GM12878 (cell line): ENCODE results near the gene BRI3BP. TPM values are rescaled to one million over a fixed set of nuclear protein-coding genes. Genes with fewer than 3 reads are reported as not detected.

Experiments used
- ATAC-seq: fragments of 200-7000 bp; cut with Tn5 transposase; 3 replicates; pipeline ENCODE4 v1.9.1; 2020; ENCODE audit warnings: mild to moderate bottlenecking, moderate library complexity
- BruUV-seq: library from RNA; stranded (reverse); fragments of 400-500 nt; replicated peaks from 2 replicates; lab custom pipeline; 2021; lab: Mats Ljungman, UMichigan
- CTCF ChIA-PET: fragments of 300-600 bp; sonication (Branson Sonifier 250); formaldehyde crosslinking; extraction: SDS; loops from one replicate; lab custom pipeline; 2021; ENCODE audit warnings: inconsistent platforms; lab: Yijun Ruan, JAX
- POLR2A ChIA-PET: fragments of 350-600 bp; formaldehyde crosslinking; extraction: SDS; loops from one replicate; lab custom pipeline; 2021; ENCODE audit warnings: inconsistent platforms; lab: Charles Lee
- RAD21 ChIA-PET: fragments of 300-600 bp; sonication (Branson Sonifier 250); formaldehyde crosslinking; loops from one replicate; lab custom pipeline; 2023; ENCODE audit warnings: antibody characterized with exemption; ENCODE audit not compliant: unreplicated experiment; lab: Charles Lee
- SMC1A ChIA-PET: fragments of 300-600 bp; sonication (Branson Sonifier 250); formaldehyde crosslinking; loops from one replicate; lab custom pipeline; 2023; ENCODE audit not compliant: unreplicated experiment, uncharacterized antibody; lab: Charles Lee
- DNase-seq: peaks from one replicate; pipeline ENCODE4 v3.0.0-alpha.2; 2011; ENCODE audit warnings: low read depth, low spot score
- FAIRE-seq: peaks from 3 replicates; lab custom pipeline; 2011; peaks lifted over from hg19 to GRCh38; lab: Jason Lieb, UNC
- H2AFZ ChIP-seq: 2 replicates; pipeline ENCODE4 v1.6.0; 2011; ENCODE audit warnings: low read depth, low read length, control low read depth; ENCODE audit not compliant: control insufficient read depth
- H3K27ac ChIP-seq: 2 replicates; pipeline ENCODE4 v1.5.1; 2011; ENCODE audit warnings: control low read depth; ENCODE audit not compliant: control insufficient read depth, insufficient read depth
- H3K27me3 ChIP-seq, 2 experiments: replicated peaks in 1 of 2; 2 replicates each; pipeline versions ENCODE4 v1.6.0 to v1.6.1; 2011; ENCODE audit warnings: low read length in 1 of 2; ENCODE audit not compliant: control insufficient read depth in 2 of 2, insufficient read depth in 2 of 2
- H3K36me3 ChIP-seq, 2 experiments: 2 replicates each; pipeline ENCODE4 v1.5.1; 2011; ENCODE audit warnings: low read length in 1 of 2; ENCODE audit not compliant: control insufficient read depth in 2 of 2, insufficient read depth in 2 of 2
- H3K4me1 ChIP-seq: 2 replicates; pipeline ENCODE4 v1.6.1; 2011; ENCODE audit warnings: mild to moderate bottlenecking, low read length, moderate library complexity, mixed read lengths; ENCODE audit not compliant: control insufficient read depth, insufficient read depth
- H3K4me2 ChIP-seq: 2 replicates; pipeline ENCODE4 v1.6.0; 2011; ENCODE audit warnings: control low read depth; ENCODE audit not compliant: control insufficient read depth, insufficient read depth
- H3K4me3 ChIP-seq: fragments of 200-600 bp; sonication (generic); 2 replicates; pipeline ENCODE4 v1.5.1; 2016
- H3K79me2 ChIP-seq: 2 replicates; pipeline ENCODE4 v1.6.0; 2011; ENCODE audit warnings: low read length; ENCODE audit not compliant: control insufficient read depth, insufficient read depth
- H3K9ac ChIP-seq: 2 replicates; pipeline ENCODE4 v1.8.0; 2011; ENCODE audit warnings: low read length, control low read depth, mixed read lengths; ENCODE audit not compliant: control insufficient read depth, insufficient read depth
- H3K9me3 ChIP-seq: replicated peaks from 3 replicates; pipeline ENCODE4 v1.5.1; 2011; ENCODE audit warnings: mild to moderate bottlenecking, low read length; ENCODE audit not compliant: control insufficient read depth, insufficient read depth
- H4K20me1 ChIP-seq: 2 replicates; pipeline ENCODE4 v1.6.0; 2011; ENCODE audit not compliant: control insufficient read depth, insufficient read depth
- ETV6 ChIP-seq, 2 experiments: fragments of 450-650 bp in 1 of 2; IDR thresholded peaks in 1 of 2; conservative IDR thresholded peaks in 1 of 2; 2 replicates each; pipeline ENCODE4 v1.6.1; 2014; ENCODE audit warnings: antibody characterized with exemption in 1 of 2, borderline replicate concordance in 1 of 2, low read depth in 1 of 2, mild to moderate bottlenecking in 1 of 2, moderate library complexity in 1 of 2
- RELB ChIP-seq: fragments of 450-650 bp; IDR thresholded peaks from 2 replicates; pipeline ENCODE4 v1.6.1; 2017; ENCODE audit warnings: low read depth, mild to moderate bottlenecking, moderate library complexity
- SMARCA5 ChIP-seq: fragments of 450-650 bp; IDR thresholded peaks from 2 replicates; pipeline ENCODE4 v1.6.1; 2017; ENCODE audit warnings: mild to moderate bottlenecking
- WGBS: methylation state at CpG from one replicate; pipeline ENCODE4 v1.1.6; 2016; ENCODE audit warnings: low lambda C conversion rate; ENCODE audit not compliant: insufficient replicate concordance, insufficient coverage; ENCODE audit errors: missing lambda C conversion rate; 5-methylcytosine and 5-hydroxymethylcytosine counted together
- in situ Hi-C: fragments of 300-500 bp; cut with MboI; formaldehyde crosslinking; loops from 9 replicates; pipeline ENCODE4 v1.14.3; 2018; ENCODE audit warnings: mixed read lengths
- intact Hi-C: fragments of 100-400 bp; cut with micrococcal nuclease; formaldehyde crosslinking; loops from one replicate; pipeline ENCODE4 v1.14.2; 2022; ENCODE audit not compliant: unreplicated experiment
- polyA plus RNA-seq, 11 experiments: library from polyadenylated mRNA; depleted of rRNA in 4 of 11; unstranded in 6 of 11; stranded (reverse) in 5 of 11; fragments of >200 nt; fragmentation: Nextera tagmentation in 4 of 11; fragmentation: Illumina TruSeq in 1 of 11; extraction: Ambion mirVana in 4 of 11; extraction: Trizol in 1 of 11; gene quantifications; 1 replicate in 1 of 11; 2 replicates in 10 of 11; pipeline versions ENCODE4 v1.2.1 to v1.2.3, GENCODE V29; 2011 to 2016; ENCODE audit warnings: inconsistent platforms in 2 of 11, missing spikeins in 2 of 11, low read depth in 1 of 11
- small RNA-seq: library from RNA; depleted of rRNA; stranded (forward); fragments of <200 nt; gene quantifications from one replicate; pipeline ENCODE3, GENCODE V24; 2014
- total RNA-seq, 4 experiments: library from RNA; depleted of rRNA in 3 of 4; stranded (reverse); fragments of >200 nt in 3 of 4; fragmentation: Illumina TruSeq in 1 of 4; extraction: Trizol in 1 of 4; gene quantifications; 2 replicates each; pipeline versions ENCODE4 v1.2.1 to v1.2.3, GENCODE V29; 2013 to 2021

BRI3BP gene
- total and polyA plus RNA-seq, 10 of the 15 experiments (the other 5 are each of a cell fraction or from before 2014, with no cell fraction given) = 11.5 to 37.0 (median 28.5) TPM

- Histone ChIP-seq H3K36me3 (peaks cover 6 to 12% of the 10 kb centered on the region in 2 experiments; a peak in 3 of 4 replicates), H3K79me2 (no peaks in the 10 kb centered on the region), H4K20me1 (no peaks in the 10 kb centered on the region), H3K4me2 (no peak overlapping the region), H3K9me3 (no peaks in the 10 kb centered on the region), H3K27ac (no peak overlapping the region), H2AFZ (no peak overlapping the region), H3K4me3 (no peak overlapping the region)
- DNase-seq = no peak
- CTCF ChIA-PET = interaction anchor here (0.9 kb wide), 1 partner anchor 16 kb away, joined by 3 read pairs; no protein-coding TSS in a partner anchor
- no peak for ATAC-seq
- FAIRE-seq = no peak
- 90% methylated on average over 15 of the region's 15 CpGs for WGBS
- POLR2A ChIA-PET = interaction anchor here (0.6 kb wide), 1 partner anchor 80 kb away, joined by 3 read pairs; no protein-coding TSS in a partner anchor
- SMC1A ChIA-PET = no interaction called here
- no TSS peak for BruUV-seq
- intact Hi-C loops = no loop called here
- no peak for TF ChIP-seq SMARCA5
- TF ChIP-seq RELB = no peak
- no peak for TF ChIP-seq ETV6 (conservative IDR thresholded peaks at IDR 0.05 in 1 of 2, IDR thresholded peaks at IDR 0.05 in 1 of 2; ENCODE audit: borderline replicate concordance in 1 of 2, low read depth in 1 of 2)
- TF ChIP-seq, all 136 proteins: peak for 0
- Histone ChIP-seq H3K27me3 (no peaks in the 10 kb centered on the region), H3K9ac (no peak overlapping the region), H3K4me1 (no peaks in the 10 kb centered on the region)
- RAD21 ChIA-PET = no interaction called here
- in situ Hi-C loops = no loop called here
These were observed 86.5 kb downstream of the BRI3BP start for GRCh38 chr12:125079648-125080645.

Small RNA genes within 50 kb of the gene (small RNA-seq; reads per million reads assigned to genes)
- gene AC122688.1 = not detected

Other genes starting within 250 kb of the BRI3BP start
- gene SCARB1, start 129.8 kb upstream of the BRI3BP start, total RNA-seq (2014; rRNA removed) = 46.5 and 51.4 TPM in 2 replicates
- gene SCARB1, start 129.8 kb upstream of the BRI3BP start, total RNA-seq (2014; rRNA removed; fragmentation: Illumina TruSeq; extraction: Trizol) = 27.9 and 29.9 TPM in 2 replicates
- 102 and 104 TPM in 2 replicates for gene SCARB1, start 129.8 kb upstream of the BRI3BP start, total RNA-seq (2021)
- gene SCARB1, start 129.8 kb upstream of the BRI3BP start, polyA plus RNA-seq (2011; rRNA removed) = 50.6 and 89.3 TPM in 2 replicates
- 66.0 and 78.8 TPM in 2 replicates for gene SCARB1, start 129.8 kb upstream of the BRI3BP start, polyA plus RNA-seq (2014; fragmentation: Illumina TruSeq; extraction: Trizol)
- 1 to 10 TPM in 1 of 2 experiments, under 1 TPM in 1; 0.34 to 3.3 TPM for gene SCARB1, start 129.8 kb upstream of the BRI3BP start, polyA plus RNA-seq (2014; fragmentation: Nextera tagmentation; extraction: Ambion mirVana)
- 81.4 and 89.5 TPM in 2 replicates for gene SCARB1, start 129.8 kb upstream of the BRI3BP start, polyA plus RNA-seq (2014; rRNA removed)
- gene SCARB1, start 129.8 kb upstream of the BRI3BP start, polyA plus RNA-seq (2016; fragmentation: Nextera tagmentation; extraction: Ambion mirVana) = 10 to 100 TPM; 62.8 to 63.3 TPM
- gene UBC, start 79.0 kb upstream of the BRI3BP start, total RNA-seq (2014; rRNA removed) = 883 and 944 TPM in 2 replicates
- gene UBC, start 79.0 kb upstream of the BRI3BP start, total RNA-seq (2014; rRNA removed; fragmentation: Illumina TruSeq; extraction: Trizol) = 816 and 821 TPM in 2 replicates
- 736 and 799 TPM in 2 replicates for gene UBC, start 79.0 kb upstream of the BRI3BP start, total RNA-seq (2021)
- gene UBC, start 79.0 kb upstream of the BRI3BP start, polyA plus RNA-seq (2011; rRNA removed) = 1,270 and 1,666 TPM in 2 replicates
- gene UBC, start 79.0 kb upstream of the BRI3BP start, polyA plus RNA-seq (2014; fragmentation: Illumina TruSeq; extraction: Trizol) = 973 and 1,123 TPM in 2 replicates
- 1,000 to 10,000 TPM in 1 of 2 experiments, 100 to 1,000 TPM in 1; 785 to 1,214 TPM for gene UBC, start 79.0 kb upstream of the BRI3BP start, polyA plus RNA-seq (2014; fragmentation: Nextera tagmentation; extraction: Ambion mirVana)
- gene UBC, start 79.0 kb upstream of the BRI3BP start, polyA plus RNA-seq (2014; rRNA removed) = 610 and 653 TPM in 2 replicates
- 100 to 1,000 TPM; 866 to 909 TPM for gene UBC, start 79.0 kb upstream of the BRI3BP start, polyA plus RNA-seq (2016; fragmentation: Nextera tagmentation; extraction: Ambion mirVana)
- gene DHX37, start 4.5 kb upstream of the BRI3BP start, total RNA-seq (2014; rRNA removed) = 29.0 and 32.5 TPM in 2 replicates
- gene DHX37, start 4.5 kb upstream of the BRI3BP start, total RNA-seq (2014; rRNA removed; fragmentation: Illumina TruSeq; extraction: Trizol) = 12.8 and 15.5 TPM in 2 replicates
- gene DHX37, start 4.5 kb upstream of the BRI3BP start, total RNA-seq (2021) = 40.7 and 45.5 TPM in 2 replicates
- 4.4 and 11.8 TPM in 2 replicates for gene DHX37, start 4.5 kb upstream of the BRI3BP start, polyA plus RNA-seq (2011; rRNA removed)
- 4.5 and 12.5 TPM in 2 replicates for gene DHX37, start 4.5 kb upstream of the BRI3BP start, polyA plus RNA-seq (2014; fragmentation: Illumina TruSeq; extraction: Trizol)
- gene DHX37, start 4.5 kb upstream of the BRI3BP start, polyA plus RNA-seq (2014; fragmentation: Nextera tagmentation; extraction: Ambion mirVana) = under 1 TPM; 0.21 to 0.84 TPM
- gene DHX37, start 4.5 kb upstream of the BRI3BP start, polyA plus RNA-seq (2014; rRNA removed) = 24.3 and 28.5 TPM in 2 replicates
- 10 to 100 TPM; 29.9 to 31.5 TPM for gene DHX37, start 4.5 kb upstream of the BRI3BP start, polyA plus RNA-seq (2016; fragmentation: Nextera tagmentation; extraction: Ambion mirVana)
- 20.8 and 23.7 TPM in 2 replicates for gene AACS, start 71.8 kb downstream of the BRI3BP start, total RNA-seq (2014; rRNA removed)
- gene AACS, start 71.8 kb downstream of the BRI3BP start, total RNA-seq (2014; rRNA removed; fragmentation: Illumina TruSeq; extraction: Trizol) = 12.0 TPM in 2 replicates
- 31.8 and 34.0 TPM in 2 replicates for gene AACS, start 71.8 kb downstream of the BRI3BP start, total RNA-seq (2021)
- gene AACS, start 71.8 kb downstream of the BRI3BP start, polyA plus RNA-seq (2011; rRNA removed) = 11.2 and 14.8 TPM in 2 replicates
- 9.9 and 20.6 TPM in 2 replicates for gene AACS, start 71.8 kb downstream of the BRI3BP start, polyA plus RNA-seq (2014; fragmentation: Illumina TruSeq; extraction: Trizol)
- 10 to 100 TPM; 10.1 to 13.6 TPM for gene AACS, start 71.8 kb downstream of the BRI3BP start, polyA plus RNA-seq (2014; fragmentation: Nextera tagmentation; extraction: Ambion mirVana)
- gene AACS, start 71.8 kb downstream of the BRI3BP start, polyA plus RNA-seq (2014; rRNA removed) = 20.5 and 21.5 TPM in 2 replicates
- gene AACS, start 71.8 kb downstream of the BRI3BP start, polyA plus RNA-seq (2016; fragmentation: Nextera tagmentation; extraction: Ambion mirVana) = 10 to 100 TPM; 24.9 to 29.5 TPM
- gene TMEM132B, start 192.7 kb downstream of the BRI3BP start, total RNA-seq (2014; rRNA removed) = 0.44 and 0.51 TPM in 2 replicates
- gene TMEM132B, start 192.7 kb downstream of the BRI3BP start, total RNA-seq (2014; rRNA removed; fragmentation: Illumina TruSeq; extraction: Trizol) = 0.27 and 0.28 TPM in 2 replicates
- gene TMEM132B, start 192.7 kb downstream of the BRI3BP start, total RNA-seq (2021) = 0.27 and 0.80 TPM in 2 replicates
- 0.37 and 0.58 TPM in 2 replicates for gene TMEM132B, start 192.7 kb downstream of the BRI3BP start, polyA plus RNA-seq (2011; rRNA removed)
- 0.50 and 0.57 TPM in 2 replicates for gene TMEM132B, start 192.7 kb downstream of the BRI3BP start, polyA plus RNA-seq (2014; fragmentation: Illumina TruSeq; extraction: Trizol)
- under 1 TPM; 0.09 to 0.34 TPM for gene TMEM132B, start 192.7 kb downstream of the BRI3BP start, polyA plus RNA-seq (2014; fragmentation: Nextera tagmentation; extraction: Ambion mirVana)
- gene TMEM132B, start 192.7 kb downstream of the BRI3BP start, polyA plus RNA-seq (2014; rRNA removed) = 0.41 and 0.42 TPM in 2 replicates
- gene TMEM132B, start 192.7 kb downstream of the BRI3BP start, polyA plus RNA-seq (2016; fragmentation: Nextera tagmentation; extraction: Ambion mirVana) = under 1 TPM; 0.68 to 0.79 TPM